Transverse colon (tissue), 4 donors: ENCODE data around the gene KIDINS220. TPM values are rescaled to one million over a fixed set of nuclear protein-coding genes. Genes with fewer than 3 reads are reported as not detected.

Experiments used
- DNase-seq: peaks from one replicate; pipeline ENCODE4 v3.0.0-alpha.2; 2019
- H3K27ac ChIP-seq, 4 donors: fragments of 200-600 bp; sonication (generic); 2 replicates each; pipeline ENCODE4 v1.5.1; 2016 to 2018; ENCODE audit warnings: inconsistent platforms in 4 of 4
- H3K27me3 ChIP-seq: fragments of 200-600 bp; sonication (generic); 2 replicates; pipeline ENCODE4 v1.5.1; 2017; ENCODE audit warnings: inconsistent platforms
- H3K36me3 ChIP-seq, 4 donors: fragments of 200-600 bp; sonication (generic); 2 replicates each; pipeline ENCODE4 v1.5.1; 2017 to 2019; ENCODE audit warnings: inconsistent platforms in 4 of 4
- H3K4me1 ChIP-seq, 4 donors: fragments of 200-600 bp; sonication (generic); 2 replicates each; pipeline ENCODE4 v1.5.1; 2017 to 2020; ENCODE audit warnings: inconsistent platforms in 4 of 4
- H3K4me3 ChIP-seq, 4 donors: fragments of 200-600 bp; sonication (generic); 1 replicate in 1 of 4; 2 replicates in 3 of 4; pipeline versions ENCODE4 v1.5.1 to v1.6.1; 2017 to 2019; ENCODE audit warnings: inconsistent platforms in 4 of 4
- H3K9me3 ChIP-seq, 2 donors: fragments of 200-600 bp; sonication (generic); 2 replicates each; pipeline ENCODE4 v1.5.1; 2017 to 2019; ENCODE audit warnings: inconsistent platforms in 2 of 2
- EP300 ChIP-seq: sonication (generic); formaldehyde crosslinking; IDR thresholded peaks from one replicate; pipeline ENCODE4 v1.6.1; 2017; ENCODE audit warnings: antibody characterized with exemption, low read depth
- POLR2A ChIP-seq: fragments of 450-650 bp; IDR thresholded peaks from one replicate; pipeline ENCODE4 v1.6.1; 2016; ENCODE audit warnings: antibody characterized with exemption, mild to moderate bottlenecking, moderate library complexity
- POLR2AphosphoS5 ChIP-seq, 3 donors: sonication (generic); formaldehyde crosslinking; IDR thresholded peaks; one replicate each; pipeline ENCODE4 v1.6.1; 2016; ENCODE audit warnings: antibody characterized with exemption in 3 of 3
- WGBS, 2 donors: methylation state at CpG; one replicate each; pipeline ENCODE4 v1.1.5; 2018; ENCODE audit warnings: low coverage in 1 of 2; 5-methylcytosine and 5-hydroxymethylcytosine counted together
- in situ Hi-C, 4 donors: fragments of 200-750 bp; cut with MboI; loops; one replicate each; pipeline versions ENCODE4 v1.15.0 to v1.15.1; 2017; ENCODE audit warnings: low sequenced_read_pairs in 3 of 4, low pct_ligation_motif_present in 1 of 4, low pct_unique_long_range_greater_than_20kb in 1 of 4
- intact Hi-C: fragments of 100-400 bp; cut with DNase I; formaldehyde crosslinking; loops from one replicate; pipeline ENCODE4 v1.15.1; 2023; ENCODE audit warnings: low total_unique reads
- total RNA-seq, 4 donors: library from RNA; depleted of rRNA; stranded (reverse); fragments of >200 nt; gene quantifications; one replicate each; pipeline ENCODE4 v1.1.0, GENCODE V29; 2016
- TF ChIP-seq, protein P1 (sequence below), 5 experiments: fragments of 200-600 bp in 3 of 5; fragments of 450-650 bp in 2 of 5; sonication (generic) in 3 of 5; IDR thresholded peaks; 1 replicate in 2 of 5; 2 replicates in 3 of 5; pipeline ENCODE4 v1.5.1; 2016 to 2017; ENCODE audit warnings: antibody characterized with exemption in 5 of 5, inconsistent platforms in 3 of 5, mild to moderate bottlenecking in 2 of 5, moderate library complexity in 1 of 5

Gene KIDINS220
- 100 to 1,000 TPM in 1 of 4 donors, 10 to 100 TPM in 3; 79.3 to 110 (median 85.9) TPM for total RNA-seq

GRCh38 chr2:8836971-8837794 is at the start of gene KIDINS220:
KIDINS220 (minus strand) TSS chr2:8837613; CDS start chr2:8827093, 10,520 bp downstream.
- no peaks in the 10 kb centered on the region for H3K36me3 ChIP-seq
- DNase-seq: peak; percentile 89
- H3K4me3 ChIP-seq: peak within 1 kb of the TSS; percentile 60 to 100 (median 90)
- H3K27ac ChIP-seq: peak within 1 kb of the TSS; percentile 85 to 93 (median 88)
- intact Hi-C loops (no loop called here), in situ Hi-C loops (no loop called here)
- no peaks in the 10 kb centered on the region for H3K27me3 ChIP-seq
- TF ChIP-seq POLR2AphosphoS5 (IDR thresholded peaks at IDR 0.05) (peak; percentile 93 to 96 (median 94)), EP300 (no peak), POLR2A (peak; percentile 81)
- TF ChIP-seq, protein P1, sequence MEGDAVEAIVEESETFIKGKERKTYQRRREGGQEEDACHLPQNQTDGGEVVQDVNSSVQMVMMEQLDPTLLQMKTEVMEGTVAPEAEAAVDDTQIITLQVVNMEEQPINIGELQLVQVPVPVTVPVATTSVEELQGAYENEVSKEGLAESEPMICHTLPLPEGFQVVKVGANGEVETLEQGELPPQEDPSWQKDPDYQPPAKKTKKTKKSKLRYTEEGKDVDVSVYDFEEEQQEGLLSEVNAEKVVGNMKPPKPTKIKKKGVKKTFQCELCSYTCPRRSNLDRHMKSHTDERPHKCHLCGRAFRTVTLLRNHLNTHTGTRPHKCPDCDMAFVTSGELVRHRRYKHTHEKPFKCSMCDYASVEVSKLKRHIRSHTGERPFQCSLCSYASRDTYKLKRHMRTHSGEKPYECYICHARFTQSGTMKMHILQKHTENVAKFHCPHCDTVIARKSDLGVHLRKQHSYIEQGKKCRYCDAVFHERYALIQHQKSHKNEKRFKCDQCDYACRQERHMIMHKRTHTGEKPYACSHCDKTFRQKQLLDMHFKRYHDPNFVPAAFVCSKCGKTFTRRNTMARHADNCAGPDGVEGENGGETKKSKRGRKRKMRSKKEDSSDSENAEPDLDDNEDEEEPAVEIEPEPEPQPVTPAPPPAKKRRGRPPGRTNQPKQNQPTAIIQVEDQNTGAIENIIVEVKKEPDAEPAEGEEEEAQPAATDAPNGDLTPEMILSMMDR (IDR thresholded peaks at IDR 0.05): no peak
- no peaks in the 10 kb centered on the region for H3K9me3 ChIP-seq
- 0 to 1% methylated on average over 4 to 52 of the region's 67 CpGs for WGBS, 2 donors
- H3K4me1 ChIP-seq: peaks cover 5 to 30% (median 22%) of the 10 kb centered on the region in 4 donors

DNA sequence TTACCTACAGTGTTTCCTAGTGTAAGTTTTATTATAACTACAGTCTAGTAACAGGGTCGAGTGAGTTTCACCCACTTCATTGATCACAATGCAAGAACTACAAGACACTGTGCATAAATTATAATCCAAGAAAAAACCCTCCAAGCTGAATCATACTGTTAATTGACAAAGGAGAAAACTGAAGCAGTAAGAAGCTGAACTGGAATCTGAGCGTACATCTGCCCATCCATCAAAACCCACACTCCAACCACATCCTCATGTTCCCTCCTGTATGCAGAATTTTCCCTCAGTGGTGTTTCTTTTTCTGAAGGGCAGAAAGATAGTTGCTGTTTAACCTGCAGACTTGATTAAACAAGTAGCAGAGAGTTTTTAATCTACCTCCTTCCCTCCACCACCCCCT is 49.5 kb upstream of the KIDINS220 start:
- H3K27me3 ChIP-seq: no peaks in the 10 kb centered on the region
- no peak for DNase-seq
- H3K27ac ChIP-seq: no peak overlapping the region
- intact Hi-C loops (no loop called here), in situ Hi-C loops (no loop called here)
- peaks cover 0 to 28% (median 5%) of the 10 kb centered on the region in 4 donors for H3K4me1 ChIP-seq
- WGBS, 2 donors: 50 to 55% methylated on average over 1 to 2 of the region's 2 CpGs
- TF ChIP-seq, protein P1 (IDR thresholded peaks at IDR 0.05): no peak
- TF ChIP-seq EP300 (no peak), POLR2A (no peak)
- H3K36me3 ChIP-seq: no peaks in the 10 kb centered on the region
- H3K9me3 ChIP-seq: no peaks in the 10 kb centered on the region
- no peak overlapping the region for H3K4me3 ChIP-seq

DNA sequence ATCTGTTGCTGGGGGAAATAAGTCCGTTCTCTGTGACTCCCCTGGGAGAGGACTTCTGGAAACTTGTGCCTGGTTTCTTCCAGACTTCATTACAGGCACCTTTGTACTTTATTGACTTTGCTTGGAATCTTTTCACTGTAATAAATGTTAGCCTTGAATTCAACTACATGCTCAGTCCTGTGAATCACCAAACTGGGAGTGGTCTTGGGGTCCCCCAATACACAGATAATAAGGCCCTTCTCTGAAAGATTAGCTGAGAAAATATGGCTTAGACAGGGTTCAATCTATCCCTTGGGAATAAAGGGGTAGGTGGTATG is 48.7 kb upstream of the KIDINS220 start:
- Histone ChIP-seq H3K9me3 (no peaks in the 10 kb centered on the region), H3K4me3 (no peak overlapping the region), H3K27ac (peak overlapping the region in 3 of 4 donors; percentile 3 to 43 (median 6)), H3K4me1 (peaks cover 0 to 28% (median 5%) of the 10 kb centered on the region in 4 donors), H3K36me3 (peaks cover 0 to 2% (median 0%) of the 10 kb centered on the region in 4 donors), H3K27me3 (no peaks in the 10 kb centered on the region)
- WGBS, 2 donors: 33 to 43% methylated on average over 1 of the region's 1 CpG
- in situ Hi-C loops: no loop called here
- DNase-seq: no peak
- intact Hi-C loops: no loop called here
- no peak for TF ChIP-seq EP300

DNA sequence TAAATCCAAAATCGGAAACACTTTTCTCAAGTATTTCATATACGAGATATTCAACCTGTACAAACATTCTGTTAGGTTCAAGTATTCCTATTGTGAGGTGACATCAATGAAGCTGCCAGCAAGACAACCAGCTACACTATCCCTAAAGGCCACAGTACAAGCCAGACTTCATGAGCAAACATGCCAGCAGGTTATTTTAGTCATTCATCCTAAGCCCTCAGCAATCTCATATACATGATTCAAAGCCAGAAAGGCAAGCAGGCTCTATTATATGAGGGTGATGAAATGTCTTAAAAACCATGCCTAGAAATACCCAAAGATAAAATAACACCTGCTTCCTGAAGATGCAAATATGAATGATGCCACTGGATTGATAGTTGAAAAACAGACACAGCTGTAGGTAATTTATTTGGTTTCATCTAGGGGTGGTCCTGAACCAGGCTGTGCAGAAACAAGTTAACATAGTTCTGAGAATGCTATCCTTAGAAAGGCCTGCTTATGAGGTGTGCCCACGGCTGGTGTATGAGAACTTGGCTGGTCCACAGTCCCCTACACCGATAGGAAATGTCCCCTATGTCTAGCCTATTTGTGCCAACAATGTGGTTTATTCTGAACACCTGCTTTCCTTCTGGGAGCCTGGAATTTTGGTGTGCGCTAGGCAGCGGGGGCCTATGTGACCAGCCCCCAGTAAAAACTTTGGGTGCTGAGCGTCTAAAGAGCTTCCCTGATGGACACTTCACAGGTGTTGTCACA is 48.2 kb upstream of the KIDINS220 start:
- in situ Hi-C loops (no loop called here), intact Hi-C loops (no loop called here)
- peaks cover 0 to 28% (median 5%) of the 10 kb centered on the region in 4 donors for H3K4me1 ChIP-seq
- no peak for DNase-seq
- TF ChIP-seq, protein P1 (IDR thresholded peaks at IDR 0.05): no peak
- no peak for TF ChIP-seq POLR2A
- TF ChIP-seq POLR2AphosphoS5 (IDR thresholded peaks at IDR 0.05): no peak
- no peak for TF ChIP-seq EP300
- no peaks in the 10 kb centered on the region for H3K27me3 ChIP-seq
- H3K9me3 ChIP-seq: no peaks in the 10 kb centered on the region
- peaks cover 0 to 7% (median 0%) of the 10 kb centered on the region in 4 donors for H3K36me3 ChIP-seq
- H3K4me3 ChIP-seq: no peak overlapping the region
- 84 to 92% methylated on average over 2 to 7 of the region's 7 CpGs for WGBS, 2 donors
- peak overlapping the region in 3 of 4 donors; percentile 3 to 43 (median 6) for H3K27ac ChIP-seq
